Effector CD8-positive, alpha-beta T cell (primary cell): Measurements from ENCODE around the gene PPP1R12A.
"Not testable (repeated sequence)": the region's sequence is repeated elsewhere in the genome, so short reads cannot be mapped to it uniquely, and the experiment has no call there.

ENCODE experiments used
- DNase-seq: peaks from one replicate; lab custom pipeline; 2025; lab: John Stamatoyannopoulos, UW

Gene PPP1R12A

GRCh38 chr12:79841248-79841877, 93.5 kb downstream of the PPP1R12A start:
- no peak for DNase-seq

- DNase-seq, result no peak
These were observed 96.5 kb downstream of the PPP1R12A start for GRCh38 chr12:79838359-79838758.

GRCh38 chr12:79837575-79837974, 97.3 kb downstream of the PPP1R12A start:
- DNase-seq, result no peak

GRCh38 chr12:79835377-79835843, 99.5 kb downstream of the PPP1R12A start:
- DNase-seq, result no peak

GRCh38 chr12:79834712-79835376, 100.1 kb downstream of the PPP1R12A start:
- DNase-seq, result no peak

- no peak for DNase-seq
These were observed 104.5 kb downstream of the PPP1R12A start for GRCh38 chr12:79830440-79830839.

- DNase-seq, result no peak
These were observed 106.0 kb downstream of the PPP1R12A start for GRCh38 chr12:79828924-79829323.

GRCh38 chr12:79827484-79827883, 107.4 kb downstream of the PPP1R12A start:
- DNase-seq, result no peak

GRCh38 chr12:79826267-79827128, 108.4 kb downstream of the PPP1R12A start:
- DNase-seq, result no peak

- no peak for DNase-seq
These were observed 112.4 kb downstream of the PPP1R12A start for GRCh38 chr12:79822475-79822874.

GRCh38 chr12:79818856-79819255, 116.0 kb downstream of the PPP1R12A start:
- no peak for DNase-seq

GRCh38 chr12:79784366-79785065, 150.4 kb downstream of the PPP1R12A start:
- not testable (repeated sequence) for DNase-seq

GRCh38 chr12:79782172-79782900, 152.6 kb downstream of the PPP1R12A start:
- DNase-seq, result no peak

GRCh38 chr12:79778802-79779448, 156.0 kb downstream of the PPP1R12A start:
- no peak for DNase-seq

GRCh38 chr12:79776111-79776510, 158.8 kb downstream of the PPP1R12A start:
- DNase-seq, result no peak

- no peak for DNase-seq
These were observed 159.4 kb downstream of the PPP1R12A start for GRCh38 chr12:79775355-79776027.

- DNase-seq, result no peak
These were observed 161.0 kb downstream of the PPP1R12A start for GRCh38 chr12:79773896-79774295.

- no peak for DNase-seq
These were observed 164.9 kb downstream of the PPP1R12A start for GRCh38 chr12:79769860-79770485.

GRCh38 chr12:79769189-79769859, 165.6 kb downstream of the PPP1R12A start:
- no peak for DNase-seq
